Thyroid gland (tissue), 4 donors: ENCODE data around the gene ASAP2.

ENCODE experiments used
- CTCF ChIP-seq, 6 experiments: fragments of 200-600 bp in 3 of 6; fragments of 450-650 bp in 3 of 6; sonication (generic) in 3 of 6; IDR thresholded peaks; one replicate each; pipeline ENCODE4 v1.5.1; 2016 to 2019; ENCODE audit warnings: antibody characterized with exemption in 6 of 6, mild to moderate bottlenecking in 2 of 6, inconsistent platforms in 1 of 6, moderate library complexity in 1 of 6
- POLR2A ChIP-seq, 2 donors: fragments of 450-650 bp; IDR thresholded peaks; one replicate each; pipeline ENCODE4 v1.6.1; 2017; ENCODE audit warnings: antibody characterized with exemption in 2 of 2, mild to moderate bottlenecking in 2 of 2, moderate library complexity in 1 of 2

- TF ChIP-seq CTCF (IDR thresholded peaks at IDR 0.05) = no peak
- no peak for TF ChIP-seq POLR2A (IDR thresholded peaks at IDR 0.05)
Measured at GRCh38 chr2:9271091-9271490, 64.5 kb downstream of the ASAP2 start.
